ENCODE results near the gene DPF3. TPM values are rescaled to one million over a fixed set of nuclear protein-coding genes. Genes with fewer than 3 reads are reported as not detected.

Gene DPF3
- total and polyA plus RNA-seq, 2 of the 13 experiments (the other 11 are each of a cell fraction or from before 2014, with no cell fraction given): 0.09 to 0.60 TPM

DNA sequence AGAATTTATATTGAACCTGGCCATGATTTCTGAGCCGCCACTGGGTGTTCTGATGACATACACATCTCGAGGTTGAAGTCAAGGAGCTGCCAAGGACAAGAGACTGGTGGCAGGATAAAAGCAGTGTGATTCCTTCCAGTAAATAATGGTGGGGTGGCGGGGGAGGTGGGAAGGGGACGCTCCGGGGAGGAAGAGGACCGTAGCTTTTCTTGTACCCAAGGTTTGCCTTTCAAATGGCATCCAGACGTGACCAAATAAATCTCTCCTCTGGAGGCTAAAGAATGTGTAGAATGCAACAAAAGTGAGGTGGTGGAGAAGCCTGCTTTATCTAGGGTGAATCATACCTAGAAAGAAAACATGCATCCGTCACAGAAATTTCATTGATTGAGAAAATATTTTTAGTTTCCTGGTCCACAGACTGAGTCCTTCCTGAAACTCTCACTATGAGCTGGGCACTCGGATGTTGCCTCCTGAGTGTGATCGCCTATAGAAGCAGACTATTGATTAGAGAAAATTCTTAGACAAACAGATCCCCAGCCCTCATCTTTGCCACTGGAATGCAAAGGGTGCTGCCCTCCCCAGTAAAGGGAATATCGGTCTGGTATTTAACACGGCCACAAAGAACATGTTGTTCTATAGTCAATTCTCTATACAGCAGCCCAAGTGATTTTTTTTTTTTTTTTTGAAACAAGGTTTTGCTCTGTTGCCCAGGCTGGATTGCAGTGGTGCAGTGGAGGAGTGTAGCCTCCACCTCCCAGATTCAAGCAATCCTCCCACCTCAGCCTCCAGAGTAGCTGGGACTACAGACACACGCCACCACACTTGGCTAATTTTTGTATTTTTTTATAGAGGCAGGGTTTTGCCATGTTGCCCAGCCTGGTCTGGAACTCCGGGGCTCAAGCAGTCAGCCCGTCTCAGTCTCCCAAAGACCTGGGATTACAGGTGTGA lies 112.1 kb downstream of the DPF3 start (continued):
- TF ChIP-seq FOSL2 (CRISPR knock-in tag; IDR thresholded peaks at IDR 0.05) (peak; percentile 69), POGZ (CRISPR knock-in tag; IDR thresholded peaks at IDR 0.05) (peak; percentile 57), ONECUT2 (CRISPR knock-in tag; IDR thresholded peaks at IDR 0.05) (peak; percentile 78), HHEX (CRISPR knock-in tag; IDR thresholded peaks at IDR 0.05) (0 out of 2 replicates have a peak, but pooled peaks have one; percentile 10), NR2F2 (IDR thresholded peaks at IDR 0.05; ENCODE audit: borderline replicate concordance, low read depth) (0 out of 2 replicates have a peak, but pooled peaks have one; percentile 41), BCL6 (CRISPR knock-in tag; IDR thresholded peaks at IDR 0.05) (peak; percentile 98), PITX1 (CRISPR knock-in tag; IDR thresholded peaks at IDR 0.05) (peak; percentile 88), GFI1 (CRISPR knock-in tag; IDR thresholded peaks at IDR 0.05; ENCODE audit: borderline replicate concordance) (peak; percentile 36; the same call in 1 of the 2 replicates), ADNP (CRISPR knock-in tag; IDR thresholded peaks at IDR 0.05) (no peak), ZNF607 (CRISPR knock-in tag; IDR thresholded peaks at IDR 0.05; ENCODE audit: borderline replicate concordance) (0 out of 2 replicates have a peak, but pooled peaks have one; percentile 24), ZNF615 (CRISPR knock-in tag; IDR thresholded peaks at IDR 0.05; ENCODE audit: borderline replicate concordance) (no peak), ZNF709 (CRISPR knock-in tag; IDR thresholded peaks at IDR 0.05) (no peak), ZMYM2 (CRISPR knock-in tag; IDR thresholded peaks at IDR 0.05) (0 out of 2 replicates have a peak, but pooled peaks have one; percentile 35), ZNF652 (CRISPR knock-in tag; IDR thresholded peaks at IDR 0.05; ENCODE audit: borderline replicate concordance, low read depth) (peak; percentile 94), HMG20A (CRISPR knock-in tag; IDR thresholded peaks at IDR 0.05; ENCODE audit: borderline replicate concordance) (peak; percentile 21; the same call in 1 of the 2 replicates), POLR2AphosphoS5 (IDR thresholded peaks at IDR 0.05; ENCODE audit: low read depth, low read length) (no peak)
- TF ChIP-seq, protein P1, sequence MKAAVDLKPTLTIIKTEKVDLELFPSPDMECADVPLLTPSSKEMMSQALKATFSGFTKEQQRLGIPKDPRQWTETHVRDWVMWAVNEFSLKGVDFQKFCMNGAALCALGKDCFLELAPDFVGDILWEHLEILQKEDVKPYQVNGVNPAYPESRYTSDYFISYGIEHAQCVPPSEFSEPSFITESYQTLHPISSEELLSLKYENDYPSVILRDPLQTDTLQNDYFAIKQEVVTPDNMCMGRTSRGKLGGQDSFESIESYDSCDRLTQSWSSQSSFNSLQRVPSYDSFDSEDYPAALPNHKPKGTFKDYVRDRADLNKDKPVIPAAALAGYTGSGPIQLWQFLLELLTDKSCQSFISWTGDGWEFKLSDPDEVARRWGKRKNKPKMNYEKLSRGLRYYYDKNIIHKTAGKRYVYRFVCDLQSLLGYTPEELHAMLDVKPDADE (CRISPR knock-in tag; IDR thresholded peaks at IDR 0.05): no peak
- TF ChIP-seq, protein P2, sequence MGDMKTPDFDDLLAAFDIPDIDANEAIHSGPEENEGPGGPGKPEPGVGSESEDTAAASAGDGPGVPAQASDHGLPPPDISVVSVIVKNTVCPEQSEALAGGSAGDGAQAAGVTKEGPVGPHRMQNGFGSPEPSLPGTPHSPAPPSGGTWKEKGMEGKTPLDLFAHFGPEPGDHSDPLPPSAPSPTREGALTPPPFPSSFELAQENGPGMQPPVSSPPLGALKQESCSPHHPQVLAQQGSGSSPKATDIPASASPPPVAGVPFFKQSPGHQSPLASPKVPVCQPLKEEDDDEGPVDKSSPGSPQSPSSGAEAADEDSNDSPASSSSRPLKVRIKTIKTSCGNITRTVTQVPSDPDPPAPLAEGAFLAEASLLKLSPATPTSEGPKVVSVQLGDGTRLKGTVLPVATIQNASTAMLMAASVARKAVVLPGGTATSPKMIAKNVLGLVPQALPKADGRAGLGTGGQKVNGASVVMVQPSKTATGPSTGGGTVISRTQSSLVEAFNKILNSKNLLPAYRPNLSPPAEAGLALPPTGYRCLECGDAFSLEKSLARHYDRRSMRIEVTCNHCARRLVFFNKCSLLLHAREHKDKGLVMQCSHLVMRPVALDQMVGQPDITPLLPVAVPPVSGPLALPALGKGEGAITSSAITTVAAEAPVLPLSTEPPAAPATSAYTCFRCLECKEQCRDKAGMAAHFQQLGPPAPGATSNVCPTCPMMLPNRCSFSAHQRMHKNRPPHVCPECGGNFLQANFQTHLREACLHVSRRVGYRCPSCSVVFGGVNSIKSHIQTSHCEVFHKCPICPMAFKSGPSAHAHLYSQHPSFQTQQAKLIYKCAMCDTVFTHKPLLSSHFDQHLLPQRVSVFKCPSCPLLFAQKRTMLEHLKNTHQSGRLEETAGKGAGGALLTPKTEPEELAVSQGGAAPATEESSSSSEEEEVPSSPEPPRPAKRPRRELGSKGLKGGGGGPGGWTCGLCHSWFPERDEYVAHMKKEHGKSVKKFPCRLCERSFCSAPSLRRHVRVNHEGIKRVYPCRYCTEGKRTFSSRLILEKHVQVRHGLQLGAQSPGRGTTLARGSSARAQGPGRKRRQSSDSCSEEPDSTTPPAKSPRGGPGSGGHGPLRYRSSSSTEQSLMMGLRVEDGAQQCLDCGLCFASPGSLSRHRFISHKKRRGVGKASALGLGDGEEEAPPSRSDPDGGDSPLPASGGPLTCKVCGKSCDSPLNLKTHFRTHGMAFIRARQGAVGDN (CRISPR knock-in tag; IDR thresholded peaks at IDR 0.05): no peak
- TF ChIP-seq, protein P3, sequence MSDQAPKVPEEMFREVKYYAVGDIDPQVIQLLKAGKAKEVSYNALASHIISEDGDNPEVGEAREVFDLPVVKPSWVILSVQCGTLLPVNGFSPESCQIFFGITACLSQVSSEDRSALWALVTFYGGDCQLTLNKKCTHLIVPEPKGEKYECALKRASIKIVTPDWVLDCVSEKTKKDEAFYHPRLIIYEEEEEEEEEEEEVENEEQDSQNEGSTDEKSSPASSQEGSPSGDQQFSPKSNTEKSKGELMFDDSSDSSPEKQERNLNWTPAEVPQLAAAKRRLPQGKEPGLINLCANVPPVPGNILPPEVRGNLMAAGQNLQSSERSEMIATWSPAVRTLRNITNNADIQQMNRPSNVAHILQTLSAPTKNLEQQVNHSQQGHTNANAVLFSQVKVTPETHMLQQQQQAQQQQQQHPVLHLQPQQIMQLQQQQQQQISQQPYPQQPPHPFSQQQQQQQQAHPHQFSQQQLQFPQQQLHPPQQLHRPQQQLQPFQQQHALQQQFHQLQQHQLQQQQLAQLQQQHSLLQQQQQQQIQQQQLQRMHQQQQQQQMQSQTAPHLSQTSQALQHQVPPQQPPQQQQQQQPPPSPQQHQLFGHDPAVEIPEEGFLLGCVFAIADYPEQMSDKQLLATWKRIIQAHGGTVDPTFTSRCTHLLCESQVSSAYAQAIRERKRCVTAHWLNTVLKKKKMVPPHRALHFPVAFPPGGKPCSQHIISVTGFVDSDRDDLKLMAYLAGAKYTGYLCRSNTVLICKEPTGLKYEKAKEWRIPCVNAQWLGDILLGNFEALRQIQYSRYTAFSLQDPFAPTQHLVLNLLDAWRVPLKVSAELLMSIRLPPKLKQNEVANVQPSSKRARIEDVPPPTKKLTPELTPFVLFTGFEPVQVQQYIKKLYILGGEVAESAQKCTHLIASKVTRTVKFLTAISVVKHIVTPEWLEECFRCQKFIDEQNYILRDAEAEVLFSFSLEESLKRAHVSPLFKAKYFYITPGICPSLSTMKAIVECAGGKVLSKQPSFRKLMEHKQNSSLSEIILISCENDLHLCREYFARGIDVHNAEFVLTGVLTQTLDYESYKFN (CRISPR knock-in tag; conservative IDR thresholded peaks at IDR 0.05): peak; percentile 87
- TF ChIP-seq, protein P4, sequence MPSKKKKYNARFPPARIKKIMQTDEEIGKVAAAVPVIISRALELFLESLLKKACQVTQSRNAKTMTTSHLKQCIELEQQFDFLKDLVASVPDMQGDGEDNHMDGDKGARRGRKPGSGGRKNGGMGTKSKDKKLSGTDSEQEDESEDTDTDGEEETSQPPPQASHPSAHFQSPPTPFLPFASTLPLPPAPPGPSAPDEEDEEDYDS (CRISPR knock-in tag; IDR thresholded peaks at IDR 0.05): no peak
